ENCODE measurements around the gene RAB38.

The RAB38 gene

GRCh38 chr11:88169471-88169870 is 5.8 kb downstream of the RAB38 start:
- no peak for DNase-seq

GRCh38 chr11:88167853-88168252 is 7.4 kb downstream of the RAB38 start:
- no peak for DNase-seq

- DNase-seq = no peak
Observed at GRCh38 chr11:88164806-88165585, 10.2 kb downstream of the RAB38 start.

- no peak for DNase-seq
Observed at GRCh38 chr11:88164320-88164719, 10.9 kb downstream of the RAB38 start.

- DNase-seq = no peak
Observed at GRCh38 chr11:88158081-88158480, 17.2 kb downstream of the RAB38 start.

- no peak for DNase-seq
Observed at GRCh38 chr11:88157370-88157769, 17.9 kb downstream of the RAB38 start.

GRCh38 chr11:88152381-88152780 is 22.9 kb downstream of the RAB38 start:
- DNase-seq = no peak

GRCh38 chr11:88151709-88152265 is 23.5 kb downstream of the RAB38 start:
- DNase-seq = no peak

GRCh38 chr11:88146106-88146505 is 29.1 kb downstream of the RAB38 start:
- DNase-seq = no peak

GRCh38 chr11:88139865-88140264 is 35.4 kb downstream of the RAB38 start:
- DNase-seq = no peak

GRCh38 chr11:88131764-88132470 is 43.3 kb downstream of the RAB38 start:
- DNase-seq = no peak

GRCh38 chr11:88122956-88123355 is 52.3 kb downstream of the RAB38 start:
- DNase-seq = no peak

GRCh38 chr11:88119561-88119960 is 55.7 kb downstream of the RAB38 start:
- DNase-seq = no peak

GRCh38 chr11:88117281-88117858 is 57.9 kb downstream of the RAB38 start:
- DNase-seq = no peak

- DNase-seq = no peak
Observed at GRCh38 chr11:88115828-88116755, 59.2 kb downstream of the RAB38 start.

- no peak for DNase-seq
Observed at GRCh38 chr11:88114486-88115045, 60.7 kb downstream of the RAB38 start.

GRCh38 chr11:88106666-88107065 is 68.6 kb downstream of the RAB38 start:
- DNase-seq = no peak

- no peak for DNase-seq
Observed at GRCh38 chr11:88105951-88106350, 69.3 kb downstream of the RAB38 start.

- no peak for DNase-seq
Observed at GRCh38 chr11:88105526-88105925, 69.7 kb downstream of the RAB38 start.

GRCh38 chr11:88104408-88104807 is 70.8 kb downstream of the RAB38 start:
- DNase-seq = no peak

- DNase-seq = no peak
Observed at GRCh38 chr11:88103337-88104206, 71.7 kb downstream of the RAB38 start.

Data from T-helper 9 cell (primary cell).